Activated B cell treated with CpG ODN at 0.5 μM for 24 hours (primary cell): ENCODE measurements around the gene ENPP3. TPM values are rescaled to one million over a fixed set of nuclear protein-coding genes. Genes with fewer than 3 reads are reported as not detected.

Experiments used
- ATAC-seq: fragments of 200-7000 bp; cut with Tn5 transposase; one replicate; pipeline ENCODE4 v1.10.0; 2021; ENCODE audit warnings: low read depth, mild to moderate bottlenecking, moderate library complexity
- CTCF ChIA-PET: fragments of 350-600 bp; sonication (Branson Sonifier 250); formaldehyde crosslinking; loops from one replicate; lab custom pipeline; 2021; ENCODE audit warnings: antibody characterized with exemption; lab: Charles Lee
- POLR2A ChIA-PET: fragments of 350-600 bp; sonication (Branson Sonifier 250); formaldehyde crosslinking; loops from one replicate; lab custom pipeline; 2021; ENCODE audit warnings: antibody characterized with exemption; lab: Charles Lee
- DNase-seq: peaks from one replicate; pipeline ENCODE4 v3.0.0; 2022
- H3K27ac Mint-ChIP-seq: one replicate; pipeline ENCODE4 v1.8.0; 2020; ENCODE audit warnings: mixed read lengths
- H3K27me3 Mint-ChIP-seq: one replicate; pipeline ENCODE4 v1.8.0; 2021; ENCODE audit warnings: mixed read lengths
- H3K36me3 Mint-ChIP-seq: one replicate; pipeline ENCODE4 v1.8.0; 2021; ENCODE audit warnings: low read depth, mixed read lengths
- H3K4me1 Mint-ChIP-seq: one replicate; pipeline ENCODE4 v1.8.0; 2021; ENCODE audit warnings: mixed read lengths
- H3K4me3 Mint-ChIP-seq: one replicate; pipeline ENCODE4 v1.8.0; 2020; ENCODE audit warnings: mild to moderate bottlenecking, mixed read lengths
- H3K9me3 Mint-ChIP-seq: one replicate; pipeline ENCODE4 v1.8.0; 2020; ENCODE audit warnings: mixed read lengths
- CTCF ChIP-seq: fragments of 200-600 bp; IDR thresholded peaks from one replicate; pipeline ENCODE4 v1.8.0; 2022; ENCODE audit warnings: antibody characterized with exemption, mild to moderate bottlenecking
- intact Hi-C: fragments of 100-400 bp; cut with micrococcal nuclease; formaldehyde crosslinking; loops from one replicate; pipeline ENCODE4 v1.15.1; 2024
- total RNA-seq: library from RNA; stranded (reverse); gene quantifications from 2 replicates; pipeline ENCODE4 v1.2.3, GENCODE V29; 2022

ENPP3 gene
- total RNA-seq, result 0.07 and 0.29 TPM in 2 replicates

GRCh38 chr6:131636880-131637792 lies at the start of gene ENPP3:
ENPP3 (plus strand) TSS chr6:131637302; CDS start chr6:131637385, 83 bp downstream.
- no peak for TF ChIP-seq CTCF
- ChIA-PET CTCF (interaction anchor here (1.1 to 1.9 kb wide), 2 partner anchors 9 to 275 kb away, joined by 3 to 8 read pairs; partner anchors contain the start of gene MED23), POLR2A (no interaction called here)
- ATAC-seq, result no peak
- DNase-seq, result no peak
- Mint-ChIP-seq H3K27me3 (peaks cover 8% of the 10 kb centered on the region), H3K36me3 (no peaks in the 10 kb centered on the region), H3K9me3 (no peaks in the 10 kb centered on the region), H3K4me3 (no peak within 1 kb of the TSS), H3K27ac (no peak within 1 kb of the TSS), H3K4me1 (peaks cover 17% of the 10 kb centered on the region)
- intact Hi-C loops, result no loop called here

GRCh38 chr6:131587909-131588308 lies 49.2 kb upstream of the ENPP3 start:
- Mint-ChIP-seq H3K27me3 (no peaks in the 10 kb centered on the region), H3K4me3 (no peak overlapping the region), H3K4me1 (no peaks in the 10 kb centered on the region), H3K27ac (no peak overlapping the region), H3K36me3 (peaks cover 78% of the 10 kb centered on the region), H3K9me3 (no peaks in the 10 kb centered on the region)
- POLR2A ChIA-PET, result no interaction called here
- TF ChIP-seq CTCF, result no peak
- ATAC-seq (no peak), DNase-seq (no peak)
- CTCF ChIA-PET, result no interaction called here
- intact Hi-C loops, result no loop called here

- intact Hi-C loops, result no loop called here
- TF ChIP-seq CTCF, result no peak
- Mint-ChIP-seq H3K27me3 (no peaks in the 10 kb centered on the region), H3K4me1 (no peaks in the 10 kb centered on the region), H3K27ac (no peak overlapping the region), H3K9me3 (no peaks in the 10 kb centered on the region), H3K4me3 (no peak overlapping the region), H3K36me3 (peaks cover 75% of the 10 kb centered on the region)
- ATAC-seq, result no peak
- CTCF ChIA-PET, result no interaction called here
- POLR2A ChIA-PET, result no interaction called here
- no peak for DNase-seq
These were observed 48.5 kb upstream of the ENPP3 start for GRCh38 chr6:131588643-131589042.

- POLR2A ChIA-PET, result no interaction called here
- intact Hi-C loops, result no loop called here
These were observed 44.2 kb upstream of the ENPP3 start for GRCh38 chr6:131592935-131593334.

More at GRCh38 chr6:131592935-131593334, 44.2 kb upstream of the ENPP3 start:
- Mint-ChIP-seq H3K9me3 (no peaks in the 10 kb centered on the region), H3K4me3 (no peak overlapping the region), H3K27me3 (no peaks in the 10 kb centered on the region), H3K4me1 (no peaks in the 10 kb centered on the region), H3K27ac (no peak overlapping the region), H3K36me3 (peaks cover 83% of the 10 kb centered on the region)
- CTCF ChIA-PET, result no interaction called here
- DNase-seq (no peak), ATAC-seq (no peak)
- TF ChIP-seq CTCF, result no peak
